GM21737 (cell line): ENCODE measurements around the gene GALNT18.

ENCODE experiments used
- ATAC-seq: cut with Tn5 transposase; IDR thresholded peaks from one replicate; pipeline ENCODE4 v1.9.1; 2021; ENCODE audit warnings: mild to moderate bottlenecking, moderate library complexity; ENCODE audit not compliant: unreplicated experiment

The GALNT18 gene

DNA sequence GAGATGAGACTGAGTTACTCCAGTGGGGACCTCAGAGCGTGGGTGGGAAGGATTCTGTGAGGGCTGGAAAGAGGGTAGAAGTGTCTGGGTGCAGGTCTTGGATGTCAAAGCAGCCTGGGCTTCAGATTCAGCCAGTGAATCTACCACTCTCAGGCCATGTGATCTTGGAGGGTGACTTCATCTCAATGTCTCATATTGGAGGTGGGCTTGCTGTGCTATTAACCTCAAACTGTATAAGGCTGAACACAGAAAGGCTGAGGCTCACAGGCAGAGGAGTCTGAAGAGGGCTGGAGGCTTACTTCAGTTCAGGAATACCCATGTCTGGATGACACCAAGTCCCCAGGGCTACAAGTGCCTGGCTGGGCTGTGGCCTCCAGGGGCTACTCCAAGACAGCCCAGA lies 332.1 kb downstream of the GALNT18 start:
- ATAC-seq: no peak

DNA sequence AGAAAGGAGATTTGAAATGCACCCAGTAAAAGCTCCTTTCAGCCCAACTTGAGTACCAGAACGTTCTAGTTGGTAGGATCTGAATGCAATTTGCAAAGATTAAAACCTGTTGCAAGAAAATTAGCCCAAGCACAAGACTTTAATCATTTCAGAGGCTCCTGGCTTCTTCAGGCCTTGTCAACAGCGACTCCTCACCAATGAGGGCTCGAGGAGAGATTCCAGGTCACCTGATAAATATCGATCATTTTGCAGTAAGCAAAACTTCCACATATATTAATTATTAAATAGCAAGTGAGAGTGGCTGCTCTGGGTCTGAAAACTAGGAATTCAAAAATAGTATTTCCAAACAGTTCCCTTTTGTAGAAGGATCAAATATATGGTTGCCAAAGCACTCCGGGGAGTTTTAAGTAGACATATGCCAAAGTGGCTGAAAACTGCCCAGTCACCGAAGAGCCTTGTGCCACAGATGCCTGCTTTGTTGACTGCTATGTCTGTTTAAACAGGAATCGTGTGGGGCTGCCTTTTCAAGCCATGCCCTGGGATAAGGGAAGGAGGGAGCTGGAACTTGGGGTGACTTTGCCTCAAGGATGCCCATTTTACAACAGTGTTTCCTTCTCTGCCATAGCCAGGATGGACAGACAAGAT lies 332.7 kb downstream of the GALNT18 start:
- no peak for ATAC-seq

DNA sequence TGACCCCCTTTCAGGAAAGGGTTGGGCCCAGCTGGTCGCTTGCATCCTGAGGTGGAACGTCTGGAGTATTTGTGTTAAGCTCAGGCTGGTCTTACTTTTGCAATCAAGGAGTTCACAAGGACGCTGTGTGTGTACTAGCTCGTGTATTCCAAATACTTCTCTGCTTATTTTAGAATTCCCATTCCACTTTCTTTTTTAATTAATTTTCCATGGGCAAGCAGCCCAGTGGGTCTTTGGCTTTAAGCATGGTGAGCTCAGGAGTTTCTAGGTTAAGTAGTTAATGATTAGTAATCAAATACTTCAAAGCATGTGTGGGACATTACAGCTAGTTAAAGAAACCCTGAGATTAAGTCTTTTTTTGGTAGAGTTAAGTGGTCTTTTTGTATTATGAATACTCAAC lies 337.3 kb downstream of the GALNT18 start:
- ATAC-seq: no peak

DNA sequence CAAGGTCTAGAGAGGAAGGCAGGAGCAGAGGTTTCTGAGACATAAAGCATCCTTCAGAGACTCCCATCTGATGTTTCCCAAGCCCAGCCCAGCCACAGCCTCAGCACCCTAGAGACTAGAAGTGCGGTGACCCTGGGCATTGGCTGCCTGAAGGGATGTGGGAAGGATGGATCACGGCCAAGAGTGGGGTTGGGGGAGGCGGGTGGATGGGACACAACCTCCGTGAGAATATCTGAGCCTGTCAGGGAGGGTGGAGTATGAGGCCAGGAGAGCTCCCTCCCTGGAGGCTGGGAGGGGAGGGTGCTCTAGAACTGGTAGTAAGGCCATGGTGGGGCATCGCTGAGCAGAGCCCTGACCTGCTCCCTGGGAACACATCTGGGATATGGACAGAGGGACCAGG lies 340.2 kb downstream of the GALNT18 start:
- no peak for ATAC-seq

DNA sequence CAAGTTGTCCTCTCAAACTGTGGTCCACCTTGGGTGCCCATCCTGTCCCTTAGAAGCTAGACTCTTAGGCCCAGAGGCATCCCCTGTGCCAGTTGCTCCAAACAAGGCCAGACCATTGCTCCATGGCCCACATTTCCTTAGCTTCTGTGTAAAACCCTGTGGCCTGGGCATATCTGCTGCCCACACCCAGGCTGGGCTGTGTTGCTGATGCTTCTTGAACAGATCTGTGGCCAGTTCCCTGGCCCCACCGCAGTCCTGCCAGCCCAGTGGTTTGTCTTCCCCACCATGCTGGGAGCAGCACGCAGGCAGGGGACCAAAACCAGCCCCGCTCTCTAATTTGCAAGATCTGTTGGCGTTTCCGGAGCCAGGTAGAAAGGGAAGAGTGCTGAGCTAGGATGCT lies 341.0 kb downstream of the GALNT18 start:
- no peak for ATAC-seq

DNA sequence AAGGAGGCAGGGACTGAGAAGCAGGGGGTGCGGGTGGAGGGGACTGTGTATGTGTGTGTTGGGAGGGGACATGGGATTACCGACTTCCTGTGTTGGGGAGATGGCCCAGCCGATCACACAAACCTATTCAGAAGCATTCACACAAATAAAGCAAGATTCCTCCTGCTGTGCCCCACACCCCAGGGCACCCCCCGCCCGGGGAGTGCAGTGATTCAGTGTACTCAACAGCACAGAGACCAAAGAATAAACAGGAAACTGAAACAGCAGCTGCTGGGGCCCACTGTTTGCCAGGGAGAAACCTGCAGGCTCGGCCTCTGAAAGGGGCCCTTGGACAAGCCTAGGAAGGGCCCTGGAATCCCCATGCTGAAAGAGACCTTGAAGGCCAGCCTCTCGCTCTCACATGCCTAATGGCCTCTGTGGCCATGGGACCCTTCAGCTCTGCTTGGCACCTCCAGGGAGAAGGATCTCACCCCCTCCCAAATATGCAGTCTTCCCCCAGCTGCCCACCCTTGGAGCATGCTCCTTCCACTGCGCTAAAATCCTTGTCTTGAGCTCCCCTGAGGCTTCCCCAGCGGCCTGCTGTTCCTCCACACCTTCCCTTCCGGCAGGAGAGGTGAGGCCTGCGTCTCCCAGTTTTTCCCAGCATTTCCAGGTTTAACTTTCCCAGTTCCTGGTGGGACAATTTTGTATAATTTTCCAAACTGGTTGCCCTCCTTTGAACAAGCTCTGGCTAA lies 341.7 kb downstream of the GALNT18 start:
- no peak for ATAC-seq

DNA sequence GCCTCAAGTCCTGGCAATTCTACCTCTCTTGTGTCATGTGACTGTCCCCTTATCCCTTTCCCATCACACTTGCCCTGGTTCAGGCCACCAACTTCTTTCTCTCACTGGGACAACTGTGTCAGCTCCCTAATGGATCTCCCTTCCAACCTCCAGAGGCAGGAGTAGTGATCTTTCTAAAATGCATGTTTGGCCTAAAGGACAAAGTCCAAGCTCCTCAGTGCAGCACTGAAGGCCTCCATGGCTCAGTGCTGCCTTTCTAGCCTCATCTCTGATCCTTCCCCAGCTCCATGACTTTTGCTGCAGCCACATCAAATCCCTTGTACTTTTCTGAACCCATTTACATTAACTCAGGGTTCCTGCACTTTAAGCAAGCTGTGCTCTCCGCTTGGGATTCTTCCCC lies 349.6 kb downstream of the GALNT18 start:
- no peak for ATAC-seq

DNA sequence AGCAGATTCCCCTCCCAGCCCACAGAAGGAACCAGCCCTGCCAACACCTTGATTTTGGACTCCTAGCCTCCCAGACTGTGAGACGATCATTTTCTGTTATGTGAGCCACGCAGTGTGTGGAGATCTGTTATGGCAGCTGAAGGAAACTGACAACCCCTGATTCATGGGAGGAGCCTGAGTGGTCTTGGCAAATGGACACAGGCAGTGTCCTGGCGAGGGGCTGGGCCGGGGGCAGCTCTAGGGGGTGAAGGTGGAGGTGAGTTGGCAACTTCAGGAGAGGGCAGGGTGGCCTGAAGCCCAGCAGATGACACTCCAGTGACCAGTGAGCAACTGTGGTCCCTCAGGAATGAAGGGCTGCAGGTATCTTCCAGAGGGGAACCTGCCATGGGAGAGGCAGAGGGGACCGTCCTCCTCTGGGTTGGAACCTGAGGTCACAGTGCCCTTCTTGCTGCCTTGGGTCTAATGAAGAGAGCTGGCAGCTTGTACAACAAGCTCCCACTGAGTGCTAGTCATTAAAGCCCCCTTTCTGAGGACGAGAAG lies 351.5 kb downstream of the GALNT18 start:
- ATAC-seq: no peak

DNA sequence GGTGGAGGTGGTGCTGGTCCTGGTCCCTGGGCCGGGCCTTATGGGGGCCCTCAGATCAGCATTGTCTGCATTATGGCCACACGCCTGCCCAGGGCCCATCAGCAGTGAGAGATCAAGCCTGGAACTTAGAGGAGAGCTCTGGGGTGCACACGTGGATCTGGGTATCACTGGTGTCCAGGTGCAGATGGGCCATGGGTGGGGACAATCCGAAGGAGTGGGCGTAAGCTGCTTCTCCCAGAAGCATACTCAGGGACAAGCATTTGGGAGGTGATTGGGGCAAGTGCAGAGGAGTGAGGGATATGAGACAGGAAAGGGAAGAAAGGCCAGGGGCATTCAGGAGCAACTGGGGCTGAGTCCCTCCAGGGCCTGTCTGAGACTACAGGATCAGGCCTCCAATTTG lies 353.1 kb downstream of the GALNT18 start:
- no peak for ATAC-seq

DNA sequence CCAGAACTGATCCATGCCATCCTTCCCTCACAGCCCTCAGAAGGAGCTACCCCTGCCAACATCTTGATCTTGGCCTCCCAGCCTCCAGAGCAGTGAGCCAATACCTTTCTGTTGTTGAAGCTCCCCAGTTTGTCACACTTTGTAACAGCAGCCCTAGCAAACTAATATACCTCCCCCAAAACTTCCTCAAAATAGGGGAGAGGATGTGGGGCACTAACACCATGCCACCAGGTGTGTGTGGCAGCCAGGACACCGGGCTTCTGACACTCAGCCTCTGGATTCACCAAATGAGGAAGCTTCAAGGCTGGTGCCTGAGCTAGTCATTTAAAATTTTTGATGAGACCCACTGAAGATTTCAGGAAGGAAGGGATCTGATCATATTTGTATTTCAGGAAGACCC lies 353.7 kb downstream of the GALNT18 start:
- no peak for ATAC-seq

DNA sequence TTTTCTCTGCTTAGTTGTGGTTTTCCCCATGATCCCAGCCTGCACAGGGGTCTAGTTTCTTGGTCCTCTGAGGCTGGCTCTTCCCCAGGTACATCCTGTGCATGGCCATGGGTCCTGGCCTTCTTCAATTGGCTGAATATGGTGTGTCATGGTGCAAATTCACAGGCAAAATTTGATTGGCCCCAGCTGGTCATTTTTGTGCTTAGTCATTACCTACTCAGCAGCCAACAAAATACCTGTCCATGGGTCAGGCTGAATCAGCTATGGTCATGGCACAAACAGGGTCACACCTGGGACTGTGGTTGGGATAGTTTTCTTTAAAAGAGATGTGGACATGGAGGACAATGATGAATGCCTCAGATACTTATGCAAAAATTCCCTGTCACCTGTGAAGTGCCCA lies 354.5 kb downstream of the GALNT18 start:
- ATAC-seq: no peak

DNA sequence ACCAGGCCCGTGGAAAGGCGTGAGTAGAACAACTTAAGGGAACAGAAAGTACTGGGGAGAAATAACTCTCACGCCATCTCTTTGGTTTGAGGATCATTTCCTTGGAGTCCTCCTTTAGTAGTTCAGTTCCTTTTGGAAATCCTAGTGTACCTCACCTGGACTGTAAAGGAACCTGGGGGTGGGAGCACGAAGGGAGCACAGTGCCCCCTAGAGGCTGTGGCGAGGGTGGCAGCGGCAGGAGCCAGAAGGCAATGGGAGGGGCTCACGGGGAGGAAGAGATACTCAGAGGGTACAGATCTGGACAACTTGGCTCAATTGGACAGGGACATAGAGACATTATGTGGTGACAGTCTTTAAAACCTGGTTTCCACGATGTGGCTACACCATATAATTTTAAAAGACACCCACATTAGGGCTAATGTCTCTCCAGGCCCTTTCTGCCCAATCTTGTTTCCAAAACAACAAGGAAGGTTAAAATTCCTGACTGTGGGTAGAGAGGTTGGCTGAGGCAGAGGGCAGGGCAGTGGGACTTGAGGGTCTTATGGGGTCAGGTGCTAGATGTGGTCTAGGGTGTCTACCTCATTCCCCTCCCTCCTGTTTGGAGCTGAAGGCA lies 355.7 kb downstream of the GALNT18 start:
- peak; percentile 51 for ATAC-seq

DNA sequence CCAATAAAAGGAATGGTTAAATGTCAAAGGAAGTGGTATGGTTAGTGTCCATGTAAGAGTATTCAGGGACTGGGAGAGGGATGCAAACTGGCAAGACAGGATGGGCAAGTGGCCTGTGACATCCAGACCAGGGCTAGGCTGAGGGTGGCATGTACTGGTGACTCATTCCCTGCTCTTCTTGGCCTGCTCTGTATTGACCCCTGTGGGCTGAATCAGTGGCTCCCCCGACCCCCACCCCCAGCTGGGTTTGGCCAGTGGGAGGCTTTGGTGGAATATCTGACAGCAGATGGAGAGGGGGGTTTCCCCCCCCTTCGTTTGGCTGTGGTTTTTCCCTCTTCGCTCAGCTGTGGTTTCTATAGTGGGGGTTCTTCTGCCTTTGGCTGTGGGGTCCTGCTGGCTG lies 356.5 kb downstream of the GALNT18 start:
- ATAC-seq: no peak

DNA sequence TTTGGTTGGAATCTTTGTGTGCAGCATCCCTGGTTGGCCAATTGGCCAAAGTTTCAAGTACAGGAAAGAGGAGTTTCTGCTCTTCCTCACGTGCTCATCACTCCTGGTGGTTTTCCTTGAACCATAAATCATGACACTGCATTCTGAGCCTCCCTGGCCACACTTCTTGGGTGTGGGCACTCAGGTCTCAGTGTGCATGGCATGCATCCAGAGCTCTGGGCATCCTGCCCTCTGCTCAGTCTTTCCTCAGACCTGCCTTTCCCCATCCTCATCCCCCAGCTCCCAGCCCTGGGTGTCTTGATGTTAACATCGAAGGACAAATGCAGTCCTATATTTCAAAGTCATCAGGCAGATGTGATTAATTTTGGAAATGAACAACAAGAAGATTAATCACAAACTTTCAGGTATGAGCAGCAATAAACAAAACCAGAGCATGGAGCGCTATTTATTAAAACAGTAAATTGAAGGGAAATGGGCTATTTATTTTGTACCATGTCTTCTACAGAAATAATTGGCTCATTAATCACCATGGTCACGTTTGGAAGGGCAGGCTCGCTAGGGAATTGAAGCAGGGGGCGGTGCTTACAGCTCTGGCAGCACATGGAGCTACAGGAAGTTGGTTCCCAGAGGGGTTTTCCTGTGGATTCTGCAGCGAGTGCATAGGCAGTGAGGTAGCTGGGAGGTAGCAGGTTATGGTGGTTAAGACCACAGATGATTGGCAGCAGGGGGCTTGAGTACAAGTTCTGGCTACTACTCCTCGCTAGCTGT lies 358.4 kb downstream of the GALNT18 start:
- ATAC-seq: no peak

DNA sequence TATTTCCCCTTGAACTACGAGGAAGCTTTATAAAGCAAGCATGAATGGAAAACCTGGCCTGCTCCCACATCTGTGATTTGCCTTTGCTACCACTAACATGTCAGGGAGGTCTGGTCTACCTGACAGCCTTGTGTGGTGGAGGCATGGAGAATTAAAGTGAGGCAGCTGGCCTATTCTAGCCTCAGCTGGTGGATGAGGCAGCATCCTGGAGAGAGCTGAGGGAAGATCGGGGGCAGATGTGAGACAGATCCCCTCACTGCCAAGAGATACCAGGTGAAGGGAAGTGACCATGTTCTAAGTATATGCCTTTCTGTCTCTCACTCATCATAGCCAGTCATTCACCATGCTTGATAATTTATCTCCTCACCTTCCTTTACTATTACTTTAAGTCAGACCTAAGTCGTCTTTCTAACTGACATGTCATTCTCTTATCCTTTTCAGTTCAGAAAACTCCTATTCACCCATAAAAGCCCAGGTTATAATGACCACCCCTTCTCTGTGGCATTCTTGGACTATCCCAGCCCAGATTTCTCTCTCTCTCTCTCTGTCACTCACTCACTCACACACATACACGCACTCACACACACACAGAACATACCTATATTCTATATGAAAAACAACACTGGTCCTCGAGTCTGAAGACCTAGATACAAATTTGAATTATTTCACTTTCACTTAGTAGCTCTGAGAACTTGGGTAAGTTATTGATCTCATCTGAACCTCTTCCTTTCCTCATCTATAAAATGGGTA lies 359.5 kb downstream of the GALNT18 start:
- no peak for ATAC-seq

DNA sequence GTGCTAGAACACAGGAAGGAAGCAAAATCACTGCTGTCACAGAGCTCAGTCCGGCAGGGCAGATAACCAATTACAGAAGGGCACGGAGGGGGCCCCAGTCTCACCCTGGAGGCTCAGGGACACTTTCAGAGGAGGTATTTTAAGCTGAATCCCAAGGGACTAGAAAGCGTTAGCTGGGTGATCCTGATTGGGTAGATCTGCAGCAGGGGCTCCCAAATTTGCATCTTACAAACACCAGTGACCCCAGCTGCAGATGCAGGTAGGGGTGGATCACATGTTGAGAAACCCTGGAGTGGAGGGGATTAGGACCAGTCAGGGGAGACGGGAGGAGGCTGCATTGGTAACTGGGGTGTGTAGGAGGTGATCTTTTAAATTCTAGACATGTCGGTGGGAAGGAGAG lies 360.2 kb downstream of the GALNT18 start:
- peak; percentile 64 for ATAC-seq

DNA sequence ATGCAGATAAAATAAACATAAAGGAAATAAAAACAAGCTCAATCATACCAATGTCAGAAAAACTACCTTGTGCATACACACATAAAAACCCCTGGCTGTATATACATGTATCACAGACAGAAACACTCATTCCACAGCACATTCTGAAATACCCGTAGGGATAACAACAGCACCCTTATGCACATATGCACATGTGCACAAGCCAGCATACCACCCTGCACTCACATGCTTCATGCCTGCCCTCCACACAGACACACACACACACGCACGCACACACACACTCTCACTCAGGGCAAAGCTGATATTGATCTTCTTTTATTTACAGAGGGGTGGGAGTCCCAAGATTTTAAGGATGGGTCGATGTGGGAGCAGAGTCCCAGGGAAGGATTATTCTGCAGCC lies 360.9 kb downstream of the GALNT18 start:
- ATAC-seq: no peak

DNA sequence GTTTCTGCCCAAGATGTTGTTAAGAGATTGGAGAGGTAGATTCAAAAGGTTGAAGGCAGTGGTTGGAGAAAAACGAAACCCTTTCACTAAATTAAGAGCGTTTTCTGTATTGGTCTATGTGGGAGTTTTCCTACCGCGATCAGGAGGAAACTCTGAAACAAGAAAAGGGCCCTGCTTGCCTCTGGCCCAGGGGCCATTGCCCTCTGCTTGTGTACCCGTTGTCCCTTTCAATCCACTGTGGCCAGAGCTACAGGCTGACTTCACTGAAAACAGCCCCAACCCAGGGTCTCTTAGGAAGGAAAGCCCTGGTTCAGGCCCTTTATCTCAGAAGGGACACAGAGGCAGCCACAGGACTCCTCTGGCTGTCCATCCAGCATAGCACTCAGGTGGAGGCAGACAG lies 367.8 kb downstream of the GALNT18 start:
- ATAC-seq: no peak

DNA sequence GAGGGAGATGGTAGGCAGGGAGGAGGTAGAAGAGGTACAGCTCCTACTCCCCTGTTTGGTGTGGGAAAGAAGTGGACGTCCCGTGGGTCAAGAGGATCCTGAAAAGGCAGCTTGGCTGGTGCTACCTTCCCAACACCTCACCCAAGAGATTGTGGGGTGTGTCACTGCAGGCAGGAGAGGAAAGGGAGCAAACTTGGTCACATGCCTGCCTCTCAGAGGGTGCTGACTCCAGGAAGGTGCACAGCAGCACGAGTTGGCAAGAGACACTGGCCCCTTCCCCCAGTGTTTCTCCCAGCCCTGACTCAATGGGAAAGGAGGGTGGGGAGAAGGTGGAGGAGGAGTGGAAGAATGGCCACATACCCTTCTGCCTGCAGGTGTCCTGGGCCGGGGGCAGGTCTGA lies 368.3 kb downstream of the GALNT18 start:
- no peak for ATAC-seq

DNA sequence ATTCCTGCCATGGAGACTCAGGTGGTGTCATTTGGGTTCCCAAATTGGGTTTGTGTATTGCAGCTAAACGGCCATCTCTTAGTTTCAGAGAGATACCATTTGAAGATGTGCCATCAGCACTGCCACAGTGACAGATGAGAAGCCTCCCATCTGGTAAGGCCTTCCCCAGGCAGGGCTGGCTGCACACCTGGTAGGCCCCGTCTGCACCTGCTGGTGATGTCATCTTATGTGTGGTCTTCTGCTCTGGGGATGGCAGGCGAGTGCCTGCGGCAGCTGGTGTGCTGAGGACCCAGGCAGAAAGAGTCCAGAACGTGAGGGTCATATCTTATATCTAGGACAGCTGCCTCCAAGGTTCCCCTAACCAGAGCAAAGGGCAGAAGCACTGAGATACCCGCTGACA lies 369.4 kb downstream of the GALNT18 start:
- no peak for ATAC-seq
